Vagina (tissue), 2 donors: ENCODE measurements around the gene TWF1.

Experiments
- POLR2A ChIP-seq, 2 donors: fragments of 450-650 bp; IDR thresholded peaks; one replicate each; pipeline ENCODE4 v1.6.1; 2017; ENCODE audit warnings: antibody characterized with exemption in 2 of 2, mild to moderate bottlenecking in 2 of 2, moderate library complexity in 2 of 2
- POLR2AphosphoS5 ChIP-seq, 2 donors: sonication (generic); formaldehyde crosslinking; IDR thresholded peaks; one replicate each; pipeline ENCODE4 v1.9.0; 2017; ENCODE audit warnings: antibody characterized with exemption in 2 of 2, mild to moderate bottlenecking in 2 of 2, low read depth in 1 of 2; ENCODE audit not compliant: insufficient read depth in 1 of 2

- TF ChIP-seq POLR2A (IDR thresholded peaks at IDR 0.05) (no peak), POLR2AphosphoS5 (IDR thresholded peaks at IDR 0.05; ENCODE audit: insufficient read depth in 1 of 2, low read depth in 1 of 2) (no peak)
Observed at GRCh38 chr12:43797561-43798217, 8.4 kb downstream of the TWF1 start.
